CD4-positive, alpha-beta T cell treated with Interleukin-12 subunit alpha and Interleukin-12 subunit beta, for 1 hour (primary cell): ENCODE measurements around the gene GEN1.

Experiments used
- DNase-seq: peaks from one replicate; pipeline ENCODE4 v3.0.0-alpha.2; 2020

Gene GEN1

GRCh38 chr2:17827316-17827715 lies 73.4 kb downstream of the GEN1 start:
- DNase-seq, result no peak

DNA sequence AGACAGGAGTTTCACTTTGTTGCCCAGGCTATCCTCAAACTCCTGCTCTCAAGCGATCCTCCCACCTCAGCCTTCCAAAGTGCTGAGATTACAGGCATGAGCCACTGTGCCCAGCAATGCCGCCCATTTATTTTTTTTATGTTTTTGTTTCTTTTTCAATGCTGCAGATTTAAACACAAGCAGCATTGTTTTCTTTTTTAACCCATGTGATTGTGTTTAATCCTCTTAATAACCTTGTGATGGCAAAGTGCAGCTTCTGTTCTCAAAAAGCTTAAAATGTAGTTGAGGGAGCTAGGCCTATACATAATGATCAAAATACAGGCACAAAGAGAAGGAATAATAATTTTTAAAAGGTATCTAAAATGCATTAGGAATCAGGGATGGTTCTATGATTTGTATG lies 73.8 kb downstream of the GEN1 start:
- DNase-seq, result no peak

- DNase-seq, result peak; percentile 20
Measured at GRCh38 chr2:17830053-17831034, 76.4 kb downstream of the GEN1 start.

DNA sequence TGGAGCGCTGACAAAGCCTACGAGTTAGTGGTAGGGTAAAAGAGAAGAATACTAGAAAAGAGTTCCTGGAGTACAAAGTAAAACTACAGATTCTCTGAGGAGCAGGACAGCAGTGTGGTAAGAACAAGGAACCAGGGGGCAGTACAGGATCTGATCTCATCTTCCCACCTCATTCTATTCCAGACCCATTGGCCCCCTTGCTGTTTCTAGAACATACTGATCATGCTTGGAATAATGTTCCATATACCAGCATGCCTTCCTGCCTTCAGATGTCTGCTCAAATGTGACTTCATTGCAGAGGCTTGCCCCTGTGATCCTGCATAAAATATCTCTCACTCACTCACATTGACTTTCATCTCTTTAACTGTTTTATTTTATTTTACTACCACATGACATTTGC lies 81.6 kb downstream of the GEN1 start:
- no peak for DNase-seq
